OCI-LY7 (cell line): ENCODE data around the gene VPS54. TPM values are rescaled to one million over a fixed set of nuclear protein-coding genes. Genes with fewer than 3 reads are reported as not detected.

Source experiments
- BruUV-seq: library from RNA; stranded (reverse); fragments of 400-500 nt; replicated peaks from 2 replicates; lab custom pipeline; 2021; lab: Mats Ljungman, UMichigan
- CTCF ChIA-PET: fragments of 300-600 bp; sonication (Branson Sonifier 250); formaldehyde crosslinking; loops from one replicate; lab custom pipeline; 2022; ENCODE audit warnings: antibody characterized with exemption; ENCODE audit not compliant: unreplicated experiment; lab: Charles Lee
- POLR2A ChIA-PET: fragments of 300-600 bp; sonication (Branson Sonifier 250); formaldehyde crosslinking; loops from one replicate; lab custom pipeline; 2022; ENCODE audit warnings: antibody characterized with exemption; lab: Charles Lee
- DNase-seq: peaks from one replicate; pipeline ENCODE4 v3.0.0-alpha.2; 2015; ENCODE audit warnings: low spot score
- H2AFZ ChIP-seq: fragments of 200-600 bp; sonication (generic), shearing (Covaris generic); 2 replicates; pipeline ENCODE4 v1.6.1; 2014; ENCODE audit warnings: mild to moderate bottlenecking, antibody characterized with exemption, low read length, moderate library complexity
- H3K27ac ChIP-seq: fragments of 200-600 bp; sonication (generic); 2 replicates; pipeline ENCODE4 v1.5.1; 2014; ENCODE audit warnings: mixed run types, low read depth, mild to moderate bottlenecking, moderate library complexity, low read length, inconsistent platforms; ENCODE audit not compliant: poor library complexity, severe bottlenecking
- H3K36me3 ChIP-seq: fragments of 200-600 bp; sonication (generic); 2 replicates; pipeline ENCODE4 v1.6.1; 2014; ENCODE audit warnings: mild to moderate bottlenecking, antibody characterized with exemption, low read length, moderate library complexity, mixed read lengths; ENCODE audit not compliant: insufficient read depth
- H3K4me1 ChIP-seq: fragments of 200-600 bp; sonication (generic); 2 replicates; pipeline ENCODE4 v1.5.1; 2014; ENCODE audit warnings: mild to moderate bottlenecking, low read length; ENCODE audit not compliant: insufficient read depth, poor library complexity, severe bottlenecking
- H3K4me2 ChIP-seq: fragments of 200-600 bp; sonication (generic); 2 replicates; pipeline ENCODE4 v1.6.1; 2014; ENCODE audit warnings: mild to moderate bottlenecking, low read length
- H3K4me3 ChIP-seq: fragments of 200-600 bp; sonication (generic); 2 replicates; pipeline ENCODE4 v1.5.1; 2014; ENCODE audit warnings: mild to moderate bottlenecking, low read depth, low read length; ENCODE audit not compliant: poor library complexity, severe bottlenecking
- H3K79me2 ChIP-seq: fragments of 200-600 bp; sonication (generic); 2 replicates; pipeline ENCODE4 v1.6.1; 2016; ENCODE audit warnings: low read depth, mild to moderate bottlenecking, low read length, moderate library complexity, mixed read lengths; ENCODE audit not compliant: insufficient read depth
- H3K9me2 ChIP-seq: fragments of 200-600 bp; sonication (generic); 2 replicates; pipeline ENCODE4 v1.6.1; 2016; ENCODE audit warnings: mild to moderate bottlenecking, low read length, mixed read lengths; ENCODE audit not compliant: insufficient read depth
- H3K9me3 ChIP-seq: fragments of 200-600 bp; sonication (generic); 2 replicates; pipeline ENCODE4 v1.6.1; 2014; ENCODE audit warnings: mild to moderate bottlenecking, mixed run types, low read length, mixed read lengths
- H4K20me1 ChIP-seq: fragments of 200-600 bp; sonication (generic); 2 replicates; pipeline ENCODE4 v1.6.1; 2014; ENCODE audit warnings: mild to moderate bottlenecking, antibody characterized with exemption, low read length, moderate library complexity, mixed read lengths; ENCODE audit not compliant: insufficient read depth
- EZH2phosphoT487 ChIP-seq: fragments of 200-600 bp; sonication (generic); IDR thresholded peaks from 2 replicates; pipeline ENCODE4 v1.6.1; 2018; ENCODE audit warnings: low read depth, borderline replicate concordance, mild to moderate bottlenecking, mixed run types, antibody characterized with exemption, low read length, moderate library complexity, mixed read lengths
- intact Hi-C: fragments of 100-400 bp; cut with micrococcal nuclease; formaldehyde crosslinking; loops from one replicate; pipeline ENCODE4 v1.10.0; 2022; ENCODE audit not compliant: unreplicated experiment
- total RNA-seq, 2 experiments: library from RNA; depleted of rRNA in 1 of 2; stranded (reverse); fragments of >200 nt in 1 of 2; shearing (Covaris generic) in 1 of 2; gene quantifications; 2 replicates each; pipeline ENCODE4 v1.2.3, GENCODE V29; 2014 to 2022
- TF ChIP-seq, protein P1 (sequence below): fragments of 200-600 bp; sonication (generic); conservative IDR thresholded peaks from 2 replicates; pipeline ENCODE4 v1.5.1; 2014; ENCODE audit warnings: mild to moderate bottlenecking, antibody characterized with exemption, low read length, moderate library complexity, mixed read lengths

Gene VPS54
- total RNA-seq, 2 experiments from 2014 or later: 14.7 to 17.8 TPM

GRCh38 chr2:63886445-63886844 lies 132.8 kb downstream of the VPS54 start:
- intact Hi-C loops: no loop called here
- H3K36me3 ChIP-seq: peaks cover 95% of the 10 kb centered on the region
- H3K4me2 ChIP-seq: no peak overlapping the region

GRCh38 chr2:63882395-63883105 lies 136.7 kb downstream of the VPS54 start:
- ChIA-PET POLR2A (no interaction called here), CTCF (no interaction called here)
- H3K9me2 ChIP-seq: no peaks in the 10 kb centered on the region
- no TSS peak for BruUV-seq
- H3K9me3 ChIP-seq: no peaks in the 10 kb centered on the region
- DNase-seq: no peak
- no peak overlapping the region for H2AFZ ChIP-seq
- H3K4me2 ChIP-seq: no peak overlapping the region
- intact Hi-C loops: no loop called here
- no peaks in the 10 kb centered on the region for H3K79me2 ChIP-seq
- H3K36me3 ChIP-seq: peaks cover 77% of the 10 kb centered on the region
- no peaks in the 10 kb centered on the region for H4K20me1 ChIP-seq
- H3K4me3 ChIP-seq: no peak overlapping the region
- no peaks in the 10 kb centered on the region for H3K4me1 ChIP-seq
- TF ChIP-seq EZH2phosphoT487: no peak
- TF ChIP-seq, protein P1, sequence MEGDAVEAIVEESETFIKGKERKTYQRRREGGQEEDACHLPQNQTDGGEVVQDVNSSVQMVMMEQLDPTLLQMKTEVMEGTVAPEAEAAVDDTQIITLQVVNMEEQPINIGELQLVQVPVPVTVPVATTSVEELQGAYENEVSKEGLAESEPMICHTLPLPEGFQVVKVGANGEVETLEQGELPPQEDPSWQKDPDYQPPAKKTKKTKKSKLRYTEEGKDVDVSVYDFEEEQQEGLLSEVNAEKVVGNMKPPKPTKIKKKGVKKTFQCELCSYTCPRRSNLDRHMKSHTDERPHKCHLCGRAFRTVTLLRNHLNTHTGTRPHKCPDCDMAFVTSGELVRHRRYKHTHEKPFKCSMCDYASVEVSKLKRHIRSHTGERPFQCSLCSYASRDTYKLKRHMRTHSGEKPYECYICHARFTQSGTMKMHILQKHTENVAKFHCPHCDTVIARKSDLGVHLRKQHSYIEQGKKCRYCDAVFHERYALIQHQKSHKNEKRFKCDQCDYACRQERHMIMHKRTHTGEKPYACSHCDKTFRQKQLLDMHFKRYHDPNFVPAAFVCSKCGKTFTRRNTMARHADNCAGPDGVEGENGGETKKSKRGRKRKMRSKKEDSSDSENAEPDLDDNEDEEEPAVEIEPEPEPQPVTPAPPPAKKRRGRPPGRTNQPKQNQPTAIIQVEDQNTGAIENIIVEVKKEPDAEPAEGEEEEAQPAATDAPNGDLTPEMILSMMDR: no peak
- H3K27ac ChIP-seq: no peak overlapping the region

More at GRCh38 chr2:63886445-63886844, 132.8 kb downstream of the VPS54 start:
- DNase-seq: no peak
- H3K9me2 ChIP-seq: no peaks in the 10 kb centered on the region
- ChIA-PET CTCF (no interaction called here), POLR2A (interaction anchor here (0.7 to 1.5 kb wide), 3 partner anchors 13 to 1322 kb away, joined by 4 to 5 read pairs (median 4); no protein-coding TSS in a partner anchor)
- BruUV-seq: no TSS peak
- no peak overlapping the region for H3K4me3 ChIP-seq
- no peak overlapping the region for H3K27ac ChIP-seq
- H3K79me2 ChIP-seq: no peaks in the 10 kb centered on the region
- no peaks in the 10 kb centered on the region for H3K9me3 ChIP-seq
- TF ChIP-seq, protein P1: no peak
- TF ChIP-seq EZH2phosphoT487: no peak
- no peaks in the 10 kb centered on the region for H4K20me1 ChIP-seq
- no peak overlapping the region for H2AFZ ChIP-seq
- no peaks in the 10 kb centered on the region for H3K4me1 ChIP-seq

GRCh38 chr2:63881205-63881604 lies 138.0 kb downstream of the VPS54 start:
- peaks cover 77% of the 10 kb centered on the region for H3K36me3 ChIP-seq
- no peaks in the 10 kb centered on the region for H3K79me2 ChIP-seq

More at GRCh38 chr2:63881205-63881604, 138.0 kb downstream of the VPS54 start:
- ChIA-PET POLR2A (interaction anchor here (0.9 kb wide), 1 partner anchor 1446 kb away, joined by 3 read pairs; no protein-coding TSS in a partner anchor), CTCF (no interaction called here)
- no peaks in the 10 kb centered on the region for H3K4me1 ChIP-seq
- no peaks in the 10 kb centered on the region for H4K20me1 ChIP-seq
- no peak overlapping the region for H3K4me2 ChIP-seq
- H3K4me3 ChIP-seq: no peak overlapping the region
- H3K27ac ChIP-seq: no peak overlapping the region
- DNase-seq: no peak
- H3K9me3 ChIP-seq: no peaks in the 10 kb centered on the region
- TF ChIP-seq, protein P1: no peak
- no peak for TF ChIP-seq EZH2phosphoT487
- BruUV-seq: no TSS peak
- intact Hi-C loops: no loop called here
- H3K9me2 ChIP-seq: no peaks in the 10 kb centered on the region
- H2AFZ ChIP-seq: no peak overlapping the region
